Measurements from ENCODE around the gene FAM114A2.

FAM114A2 gene

GRCh38 chr5:153960269-153961215, 78.2 kb downstream of the FAM114A2 start:
- no peak for DNase-seq (ENCODE audit: low spot score)
- TF ChIP-seq, protein P1, sequence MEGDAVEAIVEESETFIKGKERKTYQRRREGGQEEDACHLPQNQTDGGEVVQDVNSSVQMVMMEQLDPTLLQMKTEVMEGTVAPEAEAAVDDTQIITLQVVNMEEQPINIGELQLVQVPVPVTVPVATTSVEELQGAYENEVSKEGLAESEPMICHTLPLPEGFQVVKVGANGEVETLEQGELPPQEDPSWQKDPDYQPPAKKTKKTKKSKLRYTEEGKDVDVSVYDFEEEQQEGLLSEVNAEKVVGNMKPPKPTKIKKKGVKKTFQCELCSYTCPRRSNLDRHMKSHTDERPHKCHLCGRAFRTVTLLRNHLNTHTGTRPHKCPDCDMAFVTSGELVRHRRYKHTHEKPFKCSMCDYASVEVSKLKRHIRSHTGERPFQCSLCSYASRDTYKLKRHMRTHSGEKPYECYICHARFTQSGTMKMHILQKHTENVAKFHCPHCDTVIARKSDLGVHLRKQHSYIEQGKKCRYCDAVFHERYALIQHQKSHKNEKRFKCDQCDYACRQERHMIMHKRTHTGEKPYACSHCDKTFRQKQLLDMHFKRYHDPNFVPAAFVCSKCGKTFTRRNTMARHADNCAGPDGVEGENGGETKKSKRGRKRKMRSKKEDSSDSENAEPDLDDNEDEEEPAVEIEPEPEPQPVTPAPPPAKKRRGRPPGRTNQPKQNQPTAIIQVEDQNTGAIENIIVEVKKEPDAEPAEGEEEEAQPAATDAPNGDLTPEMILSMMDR (IDR thresholded peaks at IDR 0.05; ENCODE audit: extremely low read depth, insufficient read depth, missing control alignments): no peak
- in situ Hi-C loops (cut with MboI; ENCODE audit: low pct_unique_long_range_greater_than_20kb, low sequenced_read_pairs, unreplicated experiment): loop anchor here (10.0 to 25.0 kb wide), 2 partner anchors 448 to 1396 kb away; no protein-coding TSS in a partner anchor

- no peak for DNase-seq (ENCODE audit: low spot score)
- in situ Hi-C loops (cut with MboI; ENCODE audit: low pct_unique_long_range_greater_than_20kb, low sequenced_read_pairs, unreplicated experiment): loop anchor here (25.0 kb wide), 1 partner anchor 447 kb away; no protein-coding TSS in a partner anchor
Measured at GRCh38 chr5:153959134-153959957, 79.4 kb downstream of the FAM114A2 start.

GRCh38 chr5:153957205-153957604, 81.5 kb downstream of the FAM114A2 start:
- TF ChIP-seq, protein P1 (IDR thresholded peaks at IDR 0.05; ENCODE audit: extremely low read depth, insufficient read depth, missing control alignments): no peak
- DNase-seq (ENCODE audit: low spot score): no peak
- in situ Hi-C loops (cut with MboI; ENCODE audit: low pct_unique_long_range_greater_than_20kb, low sequenced_read_pairs, unreplicated experiment): loop anchor here (25.0 kb wide), 1 partner anchor 445 kb away; no protein-coding TSS in a partner anchor

More at GRCh38 chr5:153959134-153959957, 79.4 kb downstream of the FAM114A2 start:
- TF ChIP-seq, protein P1 (IDR thresholded peaks at IDR 0.05; ENCODE audit: extremely low read depth, insufficient read depth, missing control alignments): no peak

- in situ Hi-C loops (cut with MboI; ENCODE audit: low pct_unique_long_range_greater_than_20kb, low sequenced_read_pairs, unreplicated experiment): loop anchor here (25.0 kb wide), 1 partner anchor 441 kb away; no protein-coding TSS in a partner anchor
- DNase-seq (ENCODE audit: low spot score): no peak
- TF ChIP-seq, protein P1 (IDR thresholded peaks at IDR 0.05; ENCODE audit: extremely low read depth, insufficient read depth, missing control alignments): no peak
Measured at GRCh38 chr5:153953411-153953810, 85.3 kb downstream of the FAM114A2 start.

- in situ Hi-C loops (cut with MboI; ENCODE audit: low pct_unique_long_range_greater_than_20kb, low sequenced_read_pairs, unreplicated experiment): loop anchor here (25.0 kb wide), 1 partner anchor 441 kb away; no protein-coding TSS in a partner anchor
- TF ChIP-seq, protein P1 (IDR thresholded peaks at IDR 0.05; ENCODE audit: extremely low read depth, insufficient read depth, missing control alignments): no peak
- no peak for DNase-seq (ENCODE audit: low spot score)
Measured at GRCh38 chr5:153952893-153953292, 85.8 kb downstream of the FAM114A2 start.

DNA sequence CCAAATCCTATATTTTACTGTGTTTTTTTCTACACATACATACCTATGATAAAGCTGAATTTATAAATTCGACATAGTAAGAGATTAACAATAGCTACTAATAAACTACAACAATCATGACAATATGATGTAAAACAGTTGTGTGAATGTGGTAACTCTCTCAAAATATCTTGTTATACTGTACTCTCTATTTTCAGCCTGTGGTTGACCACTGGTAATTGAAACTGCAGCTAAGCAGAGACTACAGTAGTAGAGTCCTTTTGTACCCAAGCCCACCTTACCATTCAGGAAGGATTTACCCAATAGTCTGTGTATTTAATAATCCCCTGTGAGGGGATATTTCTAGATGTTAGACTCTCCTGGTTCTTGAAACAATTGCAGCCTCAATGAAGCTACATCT, 86.7 kb downstream of the FAM114A2 start:
- TF ChIP-seq, protein P1 (IDR thresholded peaks at IDR 0.05; ENCODE audit: extremely low read depth, insufficient read depth, missing control alignments): no peak
- no peak for DNase-seq (ENCODE audit: low spot score)
- in situ Hi-C loops (cut with MboI; ENCODE audit: low pct_unique_long_range_greater_than_20kb, low sequenced_read_pairs, unreplicated experiment): loop anchor here (25.0 kb wide), 1 partner anchor 440 kb away; no protein-coding TSS in a partner anchor

Measured in GM13977 (cell line).